ENCODE data around the gene PSME3.

DNA sequence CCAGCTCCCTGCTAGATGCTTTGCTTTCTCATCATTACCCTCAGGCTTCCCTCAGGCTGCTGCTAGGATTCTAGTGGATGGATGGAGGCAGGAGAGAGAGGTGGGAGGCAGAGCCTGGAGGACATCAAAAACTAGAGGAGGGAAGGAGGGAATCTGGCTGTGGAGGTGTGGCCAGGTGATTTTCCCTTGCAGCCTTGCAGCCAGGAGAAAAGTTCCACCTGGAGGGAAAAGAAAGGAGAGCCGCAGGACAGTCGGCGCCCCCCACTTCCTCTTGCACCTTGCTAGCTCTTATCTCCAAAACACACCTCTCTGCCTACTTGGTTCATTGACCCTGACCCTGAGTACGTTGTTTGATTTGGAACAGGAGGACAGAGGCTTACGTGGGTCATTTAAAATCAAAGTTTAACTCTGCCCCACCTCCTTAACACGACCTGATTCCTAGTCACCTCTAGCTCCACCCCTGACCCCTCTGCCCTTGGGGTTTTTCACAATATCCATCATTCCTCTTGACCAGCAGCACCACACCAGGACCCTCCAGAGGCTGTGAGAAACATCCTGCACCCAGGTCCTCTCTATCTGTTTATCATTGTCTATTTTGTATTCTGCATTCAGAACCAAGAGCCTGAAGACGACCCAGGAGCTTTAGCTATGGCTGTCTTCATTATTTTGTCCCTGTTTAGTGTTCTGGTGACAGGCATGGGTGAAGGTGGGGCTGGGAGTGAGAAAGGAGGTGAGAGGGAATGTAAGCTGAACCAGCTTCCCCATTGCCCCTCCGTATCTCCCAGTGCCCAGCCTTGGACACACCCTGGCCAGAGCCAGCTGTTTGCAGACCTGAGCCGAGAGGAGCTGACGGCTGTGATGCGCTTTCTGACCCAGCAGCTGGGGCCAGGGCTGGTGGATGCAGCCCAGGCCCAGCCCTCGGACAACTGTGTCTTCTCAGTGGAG is 33.7 kb downstream of the PSME3 start:
- TF ChIP-seq, protein P1, sequence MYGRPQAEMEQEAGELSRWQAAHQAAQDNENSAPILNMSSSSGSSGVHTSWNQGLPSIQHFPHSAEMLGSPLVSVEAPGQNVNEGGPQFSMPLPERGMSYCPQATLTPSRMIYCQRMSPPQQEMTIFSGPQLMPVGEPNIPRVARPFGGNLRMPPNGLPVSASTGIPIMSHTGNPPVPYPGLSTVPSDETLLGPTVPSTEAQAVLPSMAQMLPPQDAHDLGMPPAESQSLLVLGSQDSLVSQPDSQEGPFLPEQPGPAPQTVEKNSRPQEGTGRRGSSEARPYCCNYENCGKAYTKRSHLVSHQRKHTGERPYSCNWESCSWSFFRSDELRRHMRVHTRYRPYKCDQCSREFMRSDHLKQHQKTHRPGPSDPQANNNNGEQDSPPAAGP (tag by site-specific recombination; IDR thresholded peaks at IDR 0.05) = no peak
- TF ChIP-seq, protein P2, sequence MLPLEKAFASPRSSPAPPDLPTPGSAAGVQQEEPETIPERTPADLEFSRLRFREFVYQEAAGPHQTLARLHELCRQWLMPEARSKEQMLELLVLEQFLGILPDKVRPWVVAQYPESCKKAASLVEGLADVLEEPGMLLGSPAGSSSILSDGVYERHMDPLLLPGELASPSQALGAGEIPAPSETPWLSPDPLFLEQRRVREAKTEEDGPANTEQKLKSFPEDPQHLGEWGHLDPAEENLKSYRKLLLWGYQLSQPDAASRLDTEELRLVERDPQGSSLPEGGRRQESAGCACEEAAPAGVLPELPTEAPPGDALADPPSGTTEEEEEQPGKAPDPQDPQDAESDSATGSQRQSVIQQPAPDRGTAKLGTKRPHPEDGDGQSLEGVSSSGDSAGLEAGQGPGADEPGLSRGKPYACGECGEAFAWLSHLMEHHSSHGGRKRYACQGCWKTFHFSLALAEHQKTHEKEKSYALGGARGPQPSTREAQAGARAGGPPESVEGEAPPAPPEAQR (tag by site-specific recombination; IDR thresholded peaks at IDR 0.05) = no peak
- TF ChIP-seq ZNF24 (tag by site-specific recombination; IDR thresholded peaks at IDR 0.05) (no peak), ZNF501 (tag by site-specific recombination; IDR thresholded peaks at IDR 0.05) (no peak), ZNF837 (tag by site-specific recombination; IDR thresholded peaks at IDR 0.05) (no peak), ZBTB7A (tag by site-specific recombination; IDR thresholded peaks at IDR 0.05; ENCODE audit: low read depth) (no peak), ZNF423 (tag by site-specific recombination; IDR thresholded peaks at IDR 0.05) (no peak), ZNF274 (IDR thresholded peaks at IDR 0.05; ENCODE audit: low read length) (no peak), ZNF274 (tag by site-specific recombination; IDR thresholded peaks at IDR 0.05; ENCODE audit: borderline replicate concordance) (no peak), ZNF544 (tag by site-specific recombination; IDR thresholded peaks at IDR 0.05) (no peak), ZNF76 (tag by site-specific recombination; IDR thresholded peaks at IDR 0.05; ENCODE audit: borderline replicate concordance, low read depth) (no peak)
- TF ChIP-seq, protein P3, sequence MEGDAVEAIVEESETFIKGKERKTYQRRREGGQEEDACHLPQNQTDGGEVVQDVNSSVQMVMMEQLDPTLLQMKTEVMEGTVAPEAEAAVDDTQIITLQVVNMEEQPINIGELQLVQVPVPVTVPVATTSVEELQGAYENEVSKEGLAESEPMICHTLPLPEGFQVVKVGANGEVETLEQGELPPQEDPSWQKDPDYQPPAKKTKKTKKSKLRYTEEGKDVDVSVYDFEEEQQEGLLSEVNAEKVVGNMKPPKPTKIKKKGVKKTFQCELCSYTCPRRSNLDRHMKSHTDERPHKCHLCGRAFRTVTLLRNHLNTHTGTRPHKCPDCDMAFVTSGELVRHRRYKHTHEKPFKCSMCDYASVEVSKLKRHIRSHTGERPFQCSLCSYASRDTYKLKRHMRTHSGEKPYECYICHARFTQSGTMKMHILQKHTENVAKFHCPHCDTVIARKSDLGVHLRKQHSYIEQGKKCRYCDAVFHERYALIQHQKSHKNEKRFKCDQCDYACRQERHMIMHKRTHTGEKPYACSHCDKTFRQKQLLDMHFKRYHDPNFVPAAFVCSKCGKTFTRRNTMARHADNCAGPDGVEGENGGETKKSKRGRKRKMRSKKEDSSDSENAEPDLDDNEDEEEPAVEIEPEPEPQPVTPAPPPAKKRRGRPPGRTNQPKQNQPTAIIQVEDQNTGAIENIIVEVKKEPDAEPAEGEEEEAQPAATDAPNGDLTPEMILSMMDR (tag by site-specific recombination; IDR thresholded peaks at IDR 0.05) = no peak
- TF ChIP-seq, protein P4, sequence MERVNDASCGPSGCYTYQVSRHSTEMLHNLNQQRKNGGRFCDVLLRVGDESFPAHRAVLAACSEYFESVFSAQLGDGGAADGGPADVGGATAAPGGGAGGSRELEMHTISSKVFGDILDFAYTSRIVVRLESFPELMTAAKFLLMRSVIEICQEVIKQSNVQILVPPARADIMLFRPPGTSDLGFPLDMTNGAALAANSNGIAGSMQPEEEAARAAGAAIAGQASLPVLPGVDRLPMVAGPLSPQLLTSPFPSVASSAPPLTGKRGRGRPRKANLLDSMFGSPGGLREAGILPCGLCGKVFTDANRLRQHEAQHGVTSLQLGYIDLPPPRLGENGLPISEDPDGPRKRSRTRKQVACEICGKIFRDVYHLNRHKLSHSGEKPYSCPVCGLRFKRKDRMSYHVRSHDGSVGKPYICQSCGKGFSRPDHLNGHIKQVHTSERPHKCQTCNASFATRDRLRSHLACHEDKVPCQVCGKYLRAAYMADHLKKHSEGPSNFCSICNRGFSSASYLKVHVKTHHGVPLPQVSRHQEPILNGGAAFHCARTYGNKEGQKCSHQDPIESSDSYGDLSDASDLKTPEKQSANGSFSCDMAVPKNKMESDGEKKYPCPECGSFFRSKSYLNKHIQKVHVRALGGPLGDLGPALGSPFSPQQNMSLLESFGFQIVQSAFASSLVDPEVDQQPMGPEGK (tag by site-specific recombination; IDR thresholded peaks at IDR 0.05) = no peak
- TF ChIP-seq, protein P5, sequence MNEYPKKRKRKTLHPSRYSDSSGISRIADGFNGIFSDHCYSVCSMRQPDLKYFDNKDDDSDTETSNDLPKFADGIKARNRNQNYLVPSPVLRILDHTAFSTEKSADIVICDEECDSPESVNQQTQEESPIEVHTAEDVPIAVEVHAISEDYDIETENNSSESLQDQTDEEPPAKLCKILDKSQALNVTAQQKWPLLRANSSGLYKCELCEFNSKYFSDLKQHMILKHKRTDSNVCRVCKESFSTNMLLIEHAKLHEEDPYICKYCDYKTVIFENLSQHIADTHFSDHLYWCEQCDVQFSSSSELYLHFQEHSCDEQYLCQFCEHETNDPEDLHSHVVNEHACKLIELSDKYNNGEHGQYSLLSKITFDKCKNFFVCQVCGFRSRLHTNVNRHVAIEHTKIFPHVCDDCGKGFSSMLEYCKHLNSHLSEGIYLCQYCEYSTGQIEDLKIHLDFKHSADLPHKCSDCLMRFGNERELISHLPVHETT (tag by site-specific recombination; IDR thresholded peaks at IDR 0.05) = no peak
